HG03025 (cell line): ENCODE data around the gene RCVRN.

Source experiments
- ATAC-seq: cut with Tn5 transposase; IDR thresholded peaks from one replicate; pipeline ENCODE4 v1.9.1; 2021; ENCODE audit warnings: mild to moderate bottlenecking, moderate library complexity; ENCODE audit not compliant: unreplicated experiment, low FRiP score

Gene RCVRN

GRCh38 chr17:9899280-9900043 lies 5.6 kb downstream of the RCVRN start:
- ATAC-seq, result no peak

GRCh38 chr17:9898812-9899211 lies 6.3 kb downstream of the RCVRN start:
- ATAC-seq, result no peak

GRCh38 chr17:9897372-9897968 lies 7.6 kb downstream of the RCVRN start:
- ATAC-seq, result no peak

- no peak for ATAC-seq
Measured at GRCh38 chr17:9895923-9896322, 9.1 kb downstream of the RCVRN start.

GRCh38 chr17:9894231-9894630 lies 10.8 kb downstream of the RCVRN start:
- no peak for ATAC-seq

GRCh38 chr17:9893411-9894012 lies 11.6 kb downstream of the RCVRN start:
- ATAC-seq, result no peak

GRCh38 chr17:9890124-9890523 lies 14.9 kb downstream of the RCVRN start:
- no peak for ATAC-seq

GRCh38 chr17:9887508-9887907 lies 17.6 kb downstream of the RCVRN start:
- no peak for ATAC-seq

GRCh38 chr17:9886141-9886930 lies 18.7 kb downstream of the RCVRN start:
- ATAC-seq, result no peak

GRCh38 chr17:9883451-9883850 lies 21.6 kb downstream of the RCVRN start:
- no peak for ATAC-seq

- no peak for ATAC-seq
Measured at GRCh38 chr17:9880582-9880999, 24.5 kb downstream of the RCVRN start.

GRCh38 chr17:9878786-9879525 lies 26.1 kb downstream of the RCVRN start:
- no peak for ATAC-seq

GRCh38 chr17:9878356-9878755 lies 26.7 kb downstream of the RCVRN start:
- no peak for ATAC-seq

GRCh38 chr17:9875441-9875840 lies 29.6 kb downstream of the RCVRN start:
- no peak for ATAC-seq

- no peak for ATAC-seq
Measured at GRCh38 chr17:9874722-9875121, 30.3 kb downstream of the RCVRN start.

- no peak for ATAC-seq
Measured at GRCh38 chr17:9872852-9873251, 32.2 kb downstream of the RCVRN start.

- ATAC-seq, result no peak
Measured at GRCh38 chr17:9868552-9868951, 36.5 kb downstream of the RCVRN start.

- ATAC-seq, result no peak
Measured at GRCh38 chr17:9865586-9865985, 39.5 kb downstream of the RCVRN start.

GRCh38 chr17:9862949-9863348 lies 42.1 kb downstream of the RCVRN start:
- no peak for ATAC-seq

GRCh38 chr17:9862220-9862619 lies 42.9 kb downstream of the RCVRN start:
- no peak for ATAC-seq
